ENCODE results near the gene TLE1. TPM values are rescaled to one million over a fixed set of nuclear protein-coding genes. Genes with fewer than 3 reads are reported as not detected.

TLE1 gene

GRCh38 chr9:81534138-81534875 lies 155.0 kb downstream of the TLE1 start:
- Histone ChIP-seq H3K4me2 (ENCODE audit: low read length, poor library complexity, severe bottlenecking) (no peak overlapping the region), H3K27me3 (ENCODE audit: control insufficient read depth in 1 of 2, insufficient read depth in 1 of 2, low read length in 2 of 2) (peaks cover 0 to 6% of the 10 kb centered on the region in 2 experiments), H3K4me1 (ENCODE audit: control insufficient read depth, insufficient read depth, low read depth, low read length) (peaks cover 6% of the 10 kb centered on the region), H3K14ac (ENCODE audit: low read length in 2 of 2) (no peak overlapping the region), H4K91ac (ENCODE audit: low read length) (no peak overlapping the region), H2BK120ac (ENCODE audit: low read depth, low read length) (no peak overlapping the region), H3K9ac (ENCODE audit: low read length) (no peak overlapping the region), H3K9me3 (ENCODE audit: control insufficient read depth, low read length) (no peaks in the 10 kb centered on the region), H2BK15ac (ENCODE audit: low read depth, poor library complexity, severe bottlenecking) (no peak overlapping the region), H3K27ac (ENCODE audit: low read length, poor library complexity, severe bottlenecking) (no peak overlapping the region), H3K18ac (ENCODE audit: low read depth in 1 of 2, low read length in 2 of 2) (no peak overlapping the region), H3K79me1 (replicated peaks; ENCODE audit: low read length, poor library complexity, severe bottlenecking) (no peaks in the 10 kb centered on the region), H3K23ac (ENCODE audit: low read length in 2 of 2) (no peak overlapping the region), H4K8ac (ENCODE audit: low read length) (no peak overlapping the region), H3K4ac (ENCODE audit: low read depth in 1 of 2, low read length in 2 of 2) (no peak overlapping the region), H3K36me3 (ENCODE audit: control insufficient read depth in 1 of 2, insufficient read depth in 2 of 2, low read depth in 1 of 2, low read length in 2 of 2) (no peaks in the 10 kb centered on the region), H2AK5ac (ENCODE audit: low read length, severe bottlenecking) (no peak overlapping the region), H2BK5ac (ENCODE audit: low read depth, low read length, poor library complexity, severe bottlenecking) (no peak overlapping the region), H3K4me3 (ENCODE audit: insufficient read depth in 1 of 2, low read depth in 1 of 2, low read length in 2 of 2) (no peak overlapping the region), H2BK12ac (ENCODE audit: low read length in 2 of 2) (no peak overlapping the region), H2AFZ (ENCODE audit: low read depth, low read length) (no peak overlapping the region)
- WGBS: 60% methylated on average over 2 of the region's 4 CpGs
- DNase-seq: peak; percentile 43

Small RNA genes lying within 50 kb of the gene (small RNA-seq; reads per million reads assigned to genes)
- gene RNU6-1035P (ENCODE audit: low read depth): not detected

All from mesenchymal stem cell (in vitro differentiated cells and primary cell).